ENCODE measurements around the gene POLR2E. TPM values are rescaled to one million over a fixed set of nuclear protein-coding genes. Genes with fewer than 3 reads are reported as not detected.

Gene POLR2E
- total RNA-seq, 1 experiment from 2014 or later: 279 TPM

GRCh38 chr19:1097810-1098176 is 2.6 kb upstream of the POLR2E start:
- no peak for TF ChIP-seq POLR2AphosphoS5 (IDR thresholded peaks at IDR 0.05; ENCODE audit: low read depth, low read length)
- TF ChIP-seq CTCF (IDR thresholded peaks at IDR 0.05): no peak
- no peak for TF ChIP-seq SIN3A (IDR thresholded peaks at IDR 0.05; ENCODE audit: borderline replicate concordance, insufficient read depth, low read depth, low read length)
- no peak for TF ChIP-seq TCF7L2 (IDR thresholded peaks at IDR 0.05; ENCODE audit: low read depth, low read length)
- TF ChIP-seq REST (IDR thresholded peaks at IDR 0.05; ENCODE audit: insufficient read depth in 1 of 2, low read depth in 2 of 2, low read length in 1 of 2): no peak
- POLR2A ChIA-PET: no interaction called here
- CTCF ChIA-PET: interaction anchor here (0.6 kb wide), 1 partner anchor 146 kb away, joined by 4 read pairs; no protein-coding TSS in a partner anchor
- H3K27me3 ChIP-seq (ENCODE audit: control insufficient read depth, insufficient read depth, low read length): no peaks in the 10 kb centered on the region
- intact Hi-C loops (cut with micrococcal nuclease; ENCODE audit: unreplicated experiment): no loop called here
- H3K27ac ChIP-seq (ENCODE audit: low read length): peak overlapping the region; percentile 79
- peaks cover 38% of the 10 kb centered on the region for H3K4me1 ChIP-seq (ENCODE audit: control insufficient read depth, insufficient read depth, low read length)
- no peak overlapping the region for H3K4me3 ChIP-seq (ENCODE audit: low read depth in 2 of 2, low read length in 2 of 2)
- DNase-seq (ENCODE audit: low read depth, low spot score): no peak
- no peak for ATAC-seq
- BruUV-seq (replicated peaks): no TSS peak
- H3K36me3 ChIP-seq (ENCODE audit: control insufficient read depth, insufficient read depth, low read length): no peaks in the 10 kb centered on the region; the same call in 1 of the 2 replicates
- in situ Hi-C loops (cut with HindIII; ENCODE audit: low pct_unique_long_range_greater_than_20kb, low sequenced_read_pairs): no loop called here
- H3K9me3 ChIP-seq (ENCODE audit: control insufficient read depth, insufficient read depth, low read depth, low read length): no peaks in the 10 kb centered on the region

- no peak for ATAC-seq
Measured at GRCh38 chr19:1094655-1094977, 559 bp downstream of the POLR2E start.

More at GRCh38 chr19:1094655-1094977, 559 bp downstream of the POLR2E start:
- TF ChIP-seq REST (IDR thresholded peaks at IDR 0.05; ENCODE audit: insufficient read depth in 1 of 2, low read depth in 2 of 2, low read length in 1 of 2): no peak
- no peak for TF ChIP-seq TCF7L2 (IDR thresholded peaks at IDR 0.05; ENCODE audit: low read depth, low read length)
- no peak for TF ChIP-seq CTCF (IDR thresholded peaks at IDR 0.05)
- TF ChIP-seq POLR2AphosphoS5 (IDR thresholded peaks at IDR 0.05; ENCODE audit: low read depth, low read length): no peak
- TF ChIP-seq SIN3A (IDR thresholded peaks at IDR 0.05; ENCODE audit: borderline replicate concordance, insufficient read depth, low read depth, low read length): no peak
- Histone ChIP-seq H3K27me3 (ENCODE audit: control insufficient read depth, insufficient read depth, low read length) (no peaks in the 10 kb centered on the region), H3K36me3 (ENCODE audit: control insufficient read depth, insufficient read depth, low read length) (no peaks in the 10 kb centered on the region; the same call in none of the 2 replicates), H3K4me3 (ENCODE audit: low read depth in 2 of 2, low read length in 2 of 2) (peak overlapping the region; percentile 83 to 87), H3K9me3 (ENCODE audit: control insufficient read depth, insufficient read depth, low read depth, low read length) (no peaks in the 10 kb centered on the region), H3K4me1 (ENCODE audit: control insufficient read depth, insufficient read depth, low read length) (peaks cover 24% of the 10 kb centered on the region), H3K27ac (ENCODE audit: low read length) (peak overlapping the region; percentile 87)
- in situ Hi-C loops (cut with HindIII; ENCODE audit: low pct_unique_long_range_greater_than_20kb, low sequenced_read_pairs) (no loop called here), intact Hi-C loops (cut with micrococcal nuclease; ENCODE audit: unreplicated experiment) (no loop called here)
- BruUV-seq (replicated peaks): no TSS peak
- ChIA-PET CTCF (no interaction called here), POLR2A (no interaction called here)
- DNase-seq (ENCODE audit: low read depth, low spot score): no peak

Measured in Panc1 (cell line).